ENCODE data around the gene POLR1E.
"Not testable (repeated sequence)": the region's sequence is repeated elsewhere in the genome, so short reads cannot be mapped to it uniquely, and the experiment has no call there.

The POLR1E gene

DNA sequence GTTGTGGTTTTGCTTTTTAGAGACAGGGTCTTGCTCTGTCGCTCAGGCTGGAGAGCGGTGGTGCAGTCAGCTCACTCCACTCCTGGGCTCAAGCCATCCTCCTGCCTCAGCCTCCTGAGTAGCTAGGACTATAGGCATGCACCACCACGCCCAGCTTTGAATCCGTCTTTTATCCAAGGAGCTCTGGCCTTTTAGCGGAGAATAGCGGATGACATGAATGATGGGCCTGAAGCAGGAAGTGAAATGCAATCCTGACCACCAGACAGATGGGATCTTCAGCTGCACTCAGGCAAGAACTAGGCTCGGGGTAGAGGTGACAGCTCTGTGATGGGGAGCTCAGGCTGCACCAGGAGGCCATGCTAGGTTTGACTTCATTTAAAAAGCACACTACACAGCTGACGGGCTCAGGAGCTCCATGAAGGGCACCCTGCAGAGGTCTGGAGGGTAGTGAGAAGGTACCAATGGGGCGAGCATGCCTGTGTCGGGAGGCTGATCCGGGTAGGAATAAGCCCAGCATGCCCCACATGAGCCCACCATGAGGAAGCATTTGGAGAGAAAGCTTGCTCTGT is 21.9 kb downstream of the POLR1E start:
- DNase-seq = no peak

DNA sequence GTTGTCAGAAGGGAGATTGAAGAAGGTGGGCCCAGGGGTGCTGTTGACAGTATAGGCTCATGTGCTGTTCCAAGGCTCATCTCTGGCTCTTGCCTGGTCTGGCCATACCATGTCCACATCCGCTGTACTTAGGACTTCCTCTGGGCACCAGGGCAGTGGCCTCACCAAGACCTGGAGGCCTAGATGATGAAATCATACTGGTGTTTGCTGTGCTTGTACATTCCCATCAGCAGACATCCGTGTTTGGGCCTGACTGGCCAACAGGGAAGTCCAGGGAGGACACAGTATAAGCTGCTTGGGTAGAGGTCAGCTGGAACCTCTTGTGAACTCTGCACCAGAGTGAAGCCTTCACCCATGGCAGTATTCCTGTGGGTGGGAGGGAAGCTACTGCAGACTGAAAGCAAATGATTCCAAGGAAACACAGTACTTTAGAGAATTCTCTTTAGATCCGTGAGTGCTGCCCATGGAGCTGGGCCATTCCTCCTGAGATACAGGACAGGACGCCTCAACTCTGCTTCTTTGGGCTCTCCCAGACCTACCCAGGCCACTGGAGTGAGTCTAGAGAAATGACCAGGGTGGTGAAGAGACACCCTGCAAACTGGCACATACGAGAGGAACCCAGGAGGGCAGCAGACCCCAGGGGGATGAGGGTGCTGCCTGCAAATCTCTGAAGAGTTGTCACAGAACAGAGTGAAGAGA is 22.5 kb downstream of the POLR1E start:
- no peak for DNase-seq

DNA sequence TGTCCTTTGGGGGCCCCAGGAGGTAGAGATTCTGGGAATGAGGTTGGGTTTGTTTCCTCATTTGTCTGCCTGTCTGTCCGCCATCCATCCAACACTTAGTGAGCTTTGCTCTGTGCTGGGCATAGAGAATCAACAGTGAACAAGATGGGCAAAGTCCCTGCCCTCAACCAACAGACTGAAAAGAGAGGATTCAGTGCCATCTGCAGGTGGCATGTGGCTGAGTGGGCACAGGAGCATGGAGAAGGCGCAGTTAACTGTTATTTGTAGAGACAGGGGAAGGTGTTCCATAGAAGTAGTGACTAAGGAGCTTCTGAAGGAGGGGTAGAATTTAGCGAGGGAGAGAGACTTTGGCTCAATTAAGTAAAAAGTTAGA is 23.1 kb downstream of the POLR1E start:
- no peak for DNase-seq

DNA sequence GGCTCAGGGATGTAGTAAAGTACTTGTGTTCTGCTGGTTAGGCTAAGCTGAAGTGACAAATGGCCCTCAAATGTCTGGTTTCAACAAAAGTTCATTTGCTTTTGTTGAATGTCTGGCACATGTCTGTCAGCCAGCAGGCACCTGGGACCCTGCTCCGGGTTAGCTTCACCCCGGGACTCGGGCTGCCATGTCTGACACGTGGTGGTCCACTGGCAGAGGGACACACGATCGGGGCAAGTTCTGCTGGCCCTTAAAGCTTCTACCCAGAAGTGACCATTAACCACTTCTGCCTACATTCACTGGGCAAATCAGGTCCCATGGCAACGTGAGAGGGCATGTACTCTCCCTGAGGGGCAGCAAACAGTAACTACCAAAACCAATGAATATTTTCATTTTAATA is 23.8 kb downstream of the POLR1E start:
- DNase-seq = no peak

DNA sequence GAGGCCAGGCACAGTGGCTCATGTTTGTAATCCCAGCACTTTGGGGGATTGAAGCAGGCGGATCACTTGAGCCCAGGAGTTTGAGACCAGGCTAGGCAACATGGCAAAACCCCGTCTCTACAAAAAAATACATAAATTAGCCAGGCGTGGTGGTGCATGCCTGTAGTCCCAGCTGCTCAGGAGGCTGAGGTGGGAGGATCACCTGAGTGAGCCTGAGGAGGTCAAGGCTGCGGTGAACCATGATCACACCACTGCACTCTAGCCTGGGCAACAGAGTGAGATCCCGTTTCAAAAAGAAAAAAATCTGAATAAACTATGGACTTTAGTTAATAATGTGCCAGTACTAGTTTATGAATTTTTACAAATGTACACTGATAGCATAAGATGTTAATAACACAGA is 24.3 kb downstream of the POLR1E start:
- not testable (repeated sequence) for DNase-seq

DNA sequence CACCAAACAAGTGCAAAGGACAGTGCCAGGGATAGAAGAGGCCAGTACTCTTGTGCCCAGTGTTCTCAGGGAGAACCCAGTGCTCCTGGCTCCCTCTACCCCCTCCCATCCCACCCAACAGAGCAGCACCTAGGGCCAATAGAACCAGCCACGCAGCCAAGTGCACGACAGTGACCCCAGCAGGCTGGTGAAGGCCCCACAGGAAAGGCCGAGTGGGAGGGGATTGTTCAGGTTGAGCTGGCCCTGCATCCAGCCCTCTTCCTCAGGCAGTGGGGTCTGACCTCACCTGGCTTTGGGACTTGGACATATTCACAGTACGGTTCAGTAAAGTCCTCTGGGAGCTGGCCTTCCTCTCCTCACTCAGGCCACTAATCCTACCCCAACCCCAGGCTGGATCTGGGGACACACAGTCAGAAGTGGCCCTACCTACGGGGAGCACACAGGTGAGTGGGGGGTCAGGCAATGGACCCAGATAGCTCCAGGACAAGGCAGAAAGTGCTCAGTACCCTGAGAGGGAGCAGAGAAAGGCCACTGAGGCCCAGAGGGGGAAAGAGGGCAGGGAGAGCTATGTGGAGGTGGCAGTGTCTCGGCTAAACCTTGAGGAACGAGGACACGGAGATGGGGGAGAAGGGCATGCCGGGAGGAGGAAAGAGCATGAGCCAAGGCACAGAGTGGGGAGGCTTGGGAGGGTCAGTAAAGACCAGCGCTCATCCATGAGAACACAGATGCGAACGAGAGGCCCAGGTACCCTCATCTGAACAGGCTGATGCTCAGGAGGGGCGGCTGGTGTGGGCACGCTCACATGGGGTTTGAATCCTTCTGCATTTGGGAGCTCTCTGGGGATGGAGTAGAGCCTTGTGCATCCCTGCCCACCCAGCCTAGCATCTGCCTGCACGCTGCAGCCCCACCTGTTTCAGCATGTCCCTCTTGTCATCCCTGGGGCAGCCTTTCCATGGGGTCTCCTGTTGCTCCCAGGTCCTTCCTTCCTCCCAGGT is 25.6 kb downstream of the POLR1E start:
- no peak for DNase-seq

DNA sequence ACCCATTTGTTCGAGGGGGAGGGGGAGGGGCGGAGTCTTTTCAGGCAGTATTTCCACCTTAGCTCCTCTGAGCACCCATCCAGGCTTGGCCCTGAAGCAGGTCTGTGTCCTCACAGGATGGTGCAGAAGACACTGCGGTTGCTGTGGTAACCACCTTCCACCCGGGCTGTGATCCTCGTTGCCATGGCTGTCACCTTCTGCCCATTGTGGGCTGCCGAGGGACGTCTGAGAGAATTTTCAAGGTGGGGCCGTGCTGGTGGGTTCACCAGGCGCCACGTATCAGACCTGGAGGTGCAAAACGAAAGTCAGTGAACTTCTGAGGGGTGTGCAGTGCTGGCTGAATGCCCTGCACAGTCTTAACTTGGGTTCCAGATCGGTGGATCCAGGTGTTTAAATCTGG is 26.7 kb downstream of the POLR1E start:
- no peak for DNase-seq

DNA sequence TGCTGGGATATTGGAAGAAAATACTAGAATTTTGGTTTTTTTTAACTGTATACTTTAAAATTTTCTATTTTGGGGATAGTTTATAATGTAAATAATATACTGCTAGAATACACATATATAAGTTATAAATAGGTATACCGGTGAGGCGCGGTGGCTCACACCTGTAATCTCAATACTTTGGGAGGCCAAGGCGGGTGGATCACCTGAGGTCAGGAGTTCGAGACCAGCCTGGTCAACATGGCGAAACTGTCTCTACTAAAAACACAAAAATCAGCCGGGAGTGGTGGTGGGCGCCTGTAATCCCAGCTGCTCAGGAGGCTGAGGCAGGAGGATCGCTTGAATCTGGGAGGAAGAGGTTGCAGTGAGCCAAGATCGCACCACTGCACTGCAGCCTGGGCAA is 28.7 kb downstream of the POLR1E start:
- not testable (repeated sequence) for DNase-seq

DNA sequence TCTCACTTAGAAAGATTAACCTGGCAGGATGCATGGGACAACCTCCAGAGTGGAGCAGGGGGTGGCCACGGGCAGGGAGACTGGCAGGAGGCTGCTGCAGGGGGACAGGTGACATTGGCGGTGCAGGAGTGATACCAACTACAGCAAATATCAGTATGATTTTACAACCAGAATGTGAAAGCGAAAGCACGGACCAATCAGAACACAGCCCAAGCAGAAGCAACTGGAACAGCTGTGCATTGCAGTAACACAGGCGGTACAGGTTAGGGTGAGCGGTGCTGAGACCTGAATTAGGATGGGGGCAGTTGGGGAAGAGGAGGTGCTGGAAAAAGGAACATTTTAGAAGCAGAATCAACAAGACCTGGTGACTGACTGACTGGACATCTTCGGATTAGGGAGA is 29.3 kb downstream of the POLR1E start:
- no peak for DNase-seq

DNA sequence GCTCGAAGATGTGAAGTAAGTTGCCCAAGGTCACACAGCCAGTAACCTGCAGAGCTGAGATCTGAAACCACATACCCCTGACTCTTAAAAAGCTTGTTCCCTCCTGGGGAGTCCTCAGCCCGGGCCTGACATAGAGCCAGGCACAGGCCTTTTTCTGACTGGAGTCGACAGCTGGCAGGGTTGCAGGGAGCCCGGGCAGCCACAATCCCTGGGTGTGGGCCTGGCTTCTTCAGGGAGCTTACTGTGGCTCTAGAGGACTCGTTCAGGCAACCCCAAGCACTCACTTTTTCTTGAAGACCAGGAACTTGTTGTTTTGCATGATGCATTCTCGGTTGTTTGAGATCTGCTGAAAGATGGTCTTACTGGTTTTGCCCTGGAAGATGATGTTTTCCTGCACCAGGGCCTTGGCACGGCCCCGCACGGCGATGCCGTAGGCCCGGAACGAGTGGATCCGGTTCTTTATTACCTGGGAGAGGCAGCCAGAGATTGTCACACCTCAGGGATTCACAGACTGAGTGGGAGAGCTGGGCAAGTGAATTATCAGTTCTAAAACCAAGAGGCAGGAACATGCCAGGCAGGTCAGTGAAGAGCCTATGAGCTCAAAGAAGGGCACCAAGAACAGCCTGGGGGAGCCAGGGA is 30.0 kb downstream of the POLR1E start:
- DNase-seq = no peak

DNA sequence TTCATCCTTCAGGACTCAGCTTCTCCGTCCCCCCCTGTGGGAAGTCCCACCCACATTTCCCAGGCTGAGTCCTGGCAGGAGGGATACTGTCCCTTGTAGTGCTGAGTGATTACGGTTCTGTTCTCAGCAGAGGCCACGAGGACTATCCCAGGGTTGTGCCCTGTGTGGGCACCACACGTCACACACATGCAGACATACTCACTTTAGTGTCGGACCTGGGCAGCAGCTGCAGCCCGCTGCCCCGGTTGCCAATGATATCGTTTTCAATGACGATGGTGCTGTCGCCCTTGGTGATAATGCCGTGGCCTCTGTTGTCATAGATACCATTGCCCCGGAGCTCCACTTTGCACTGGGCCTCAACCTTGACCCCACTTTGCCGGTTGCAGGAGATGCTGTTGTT is 32.2 kb downstream of the POLR1E start:
- DNase-seq = no peak

DNA sequence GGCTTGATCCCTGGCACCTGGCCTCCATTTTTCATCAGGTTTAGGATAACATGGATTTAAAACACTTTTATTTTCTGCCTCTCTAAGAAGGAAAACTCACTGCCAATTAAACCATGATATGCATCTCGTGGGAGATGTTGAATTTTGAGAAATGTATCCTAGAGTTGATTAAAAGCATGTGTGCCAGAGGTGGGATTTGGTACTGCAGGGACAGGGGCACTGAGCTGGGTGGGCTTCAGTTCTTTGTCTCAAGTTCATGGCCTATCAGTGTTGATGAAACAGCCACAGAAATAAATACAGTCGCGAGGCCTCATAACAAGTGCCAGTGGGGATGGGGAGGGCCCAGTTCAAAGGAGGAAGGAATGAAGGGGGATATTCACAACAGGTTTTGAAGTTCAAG is 34.9 kb downstream of the POLR1E start:
- DNase-seq = no peak

DNA sequence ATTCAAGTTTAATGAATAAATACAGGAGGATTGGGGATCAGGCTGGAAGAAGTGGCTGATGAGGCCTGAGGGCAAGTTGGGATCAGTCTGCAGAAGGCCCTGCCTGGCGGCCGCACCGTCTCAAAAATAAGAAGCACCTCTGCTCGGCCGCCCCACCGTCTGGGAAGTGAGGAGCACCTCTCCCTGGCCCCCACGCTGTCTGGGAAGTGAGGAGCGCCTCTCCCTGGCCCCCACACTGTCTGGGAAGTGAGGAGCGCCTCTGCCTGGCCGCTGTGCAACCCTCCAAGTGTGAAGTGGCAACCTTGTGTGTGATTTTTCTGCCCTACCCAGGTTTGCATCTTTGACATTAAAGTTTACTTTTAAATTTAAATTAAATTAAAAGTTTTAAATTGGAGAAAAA is 35.4 kb downstream of the POLR1E start:
- DNase-seq = no peak

DNA sequence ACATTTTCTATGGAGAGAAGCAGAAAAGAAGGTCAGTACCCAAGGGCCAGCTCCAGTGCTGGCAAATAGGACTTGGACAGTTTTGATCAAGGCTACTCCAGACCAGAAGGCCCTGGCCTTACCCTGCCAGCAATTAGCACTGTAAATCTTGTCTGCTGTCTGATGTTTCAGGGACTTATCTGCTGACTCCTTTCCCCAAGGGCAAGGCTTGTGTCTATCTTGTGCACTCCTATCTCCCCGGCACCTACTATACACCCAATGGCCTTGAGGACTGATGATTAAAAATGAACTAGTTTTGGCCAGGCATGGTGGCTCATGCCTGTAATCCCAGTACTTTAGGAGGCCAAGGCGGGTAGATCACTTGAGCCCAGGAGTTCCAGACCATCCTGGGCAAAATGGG is 37.2 kb downstream of the POLR1E start:
- no peak for DNase-seq

DNA sequence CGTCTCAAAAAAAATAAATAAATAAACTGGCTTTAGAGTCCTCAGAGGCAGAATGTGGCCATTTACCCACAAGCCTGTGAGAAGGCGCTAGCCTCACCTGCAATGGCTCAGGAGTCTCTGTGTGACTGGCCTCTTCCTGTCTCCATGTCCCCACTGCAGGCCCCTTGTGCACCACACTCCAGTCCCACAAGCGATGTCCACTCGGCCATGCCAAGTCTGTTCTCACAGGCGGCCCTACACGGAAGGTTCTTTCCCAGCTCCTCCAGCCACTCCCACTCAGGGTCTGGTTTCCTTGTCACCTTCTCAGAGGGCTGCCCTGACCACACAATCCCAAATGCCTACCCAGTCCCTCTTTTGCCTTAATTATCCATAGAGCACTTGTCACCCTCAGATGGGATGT is 38.2 kb downstream of the POLR1E start:
- DNase-seq = no peak

DNA sequence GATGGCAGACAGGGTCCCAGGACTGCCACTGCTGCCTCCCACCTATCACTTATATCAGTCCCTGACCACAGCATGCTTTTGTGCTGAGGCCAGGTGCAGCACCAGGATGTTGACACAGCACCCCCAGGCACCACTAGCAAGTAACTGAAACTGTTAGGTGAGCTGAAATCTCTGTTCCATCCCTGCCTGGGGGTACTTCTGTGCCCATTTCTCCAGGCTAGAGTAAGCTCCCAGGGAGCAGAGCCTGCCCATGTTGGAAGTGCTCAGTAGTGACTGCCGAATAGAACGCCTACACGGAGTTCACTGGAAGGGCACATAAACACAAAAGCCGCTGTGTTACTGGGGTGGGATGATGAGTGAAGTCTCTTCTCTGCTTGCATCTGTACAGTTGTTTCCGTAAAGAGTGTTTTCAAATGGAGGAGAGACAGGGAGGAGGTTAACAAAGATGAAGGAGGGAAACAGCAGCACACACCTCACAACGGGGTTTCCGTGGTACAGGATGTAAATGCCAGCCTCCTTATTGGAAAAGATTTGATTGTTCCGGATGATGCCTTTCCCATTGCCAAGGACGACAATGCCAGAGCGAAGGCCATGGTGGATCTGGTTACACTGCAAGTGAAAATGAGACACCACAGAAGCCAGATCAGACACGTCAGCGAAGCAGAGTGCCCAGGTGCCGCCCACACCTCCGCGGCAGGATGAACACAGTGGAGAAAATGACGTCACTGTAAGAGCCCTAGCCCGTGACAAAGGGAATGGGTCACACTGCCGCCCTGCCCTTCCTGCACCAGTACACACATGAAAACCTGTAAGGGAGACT is 43.1 kb downstream of the POLR1E start:
- peak; percentile 87 for DNase-seq

DNA sequence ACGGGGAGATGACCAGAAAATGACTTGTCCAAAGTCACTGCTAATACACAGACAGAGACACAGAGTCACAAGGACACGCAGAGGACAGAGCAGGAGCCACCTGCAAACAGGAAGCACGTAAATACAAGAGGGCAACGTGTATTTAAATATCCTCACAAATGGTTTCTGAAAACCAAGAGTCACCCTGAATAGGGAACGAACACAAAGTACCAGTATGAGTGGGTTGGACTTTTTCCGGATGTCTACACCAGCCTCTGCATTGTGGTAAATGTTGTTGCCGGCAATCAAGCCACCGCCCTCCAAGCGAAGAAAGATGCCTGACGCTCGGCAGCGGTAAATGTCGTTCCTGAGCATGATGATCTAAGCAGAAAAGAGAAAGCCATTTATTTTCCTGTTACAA is 46.0 kb downstream of the POLR1E start:
- peak; percentile 85 for DNase-seq

DNA sequence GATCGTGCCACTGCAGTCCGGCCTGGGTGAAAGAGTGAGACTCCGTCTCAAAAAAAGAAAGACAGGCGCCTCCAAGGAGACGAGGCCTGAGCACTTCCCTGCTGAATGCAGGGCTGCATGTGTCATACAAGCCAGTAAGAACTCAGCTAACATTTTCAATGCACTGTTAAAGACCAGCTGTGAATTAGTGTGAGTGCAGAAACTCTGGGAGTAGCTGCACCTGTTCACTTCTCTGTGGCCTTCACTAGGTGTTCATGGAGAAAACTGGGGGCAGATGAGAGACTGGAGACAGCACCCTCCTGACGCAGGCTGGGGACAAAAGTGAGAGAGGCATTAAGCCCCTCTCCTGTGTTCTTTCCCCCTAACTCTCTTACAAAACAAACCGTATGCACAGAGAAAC is 48.7 kb downstream of the POLR1E start:
- no peak for DNase-seq

DNA sequence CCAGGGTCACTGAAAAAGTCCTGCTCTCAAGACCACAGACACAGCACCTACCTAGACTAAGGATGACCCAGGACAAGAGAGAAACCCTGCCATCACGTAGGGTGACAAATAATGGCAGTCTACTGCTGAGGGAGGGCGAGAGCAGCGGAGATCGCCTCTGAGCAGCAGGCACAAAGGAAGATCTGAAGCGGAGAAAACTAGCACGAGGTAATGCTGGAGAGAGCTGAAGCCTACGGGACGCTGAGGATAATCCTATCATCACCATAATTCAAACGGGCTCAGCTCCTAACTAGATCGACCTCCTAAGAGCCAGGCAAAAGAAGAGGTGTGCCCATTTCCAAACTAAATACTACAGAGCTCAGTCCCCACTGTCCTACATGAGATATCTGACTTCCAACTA is 49.2 kb downstream of the POLR1E start:
- no peak for DNase-seq

DNA sequence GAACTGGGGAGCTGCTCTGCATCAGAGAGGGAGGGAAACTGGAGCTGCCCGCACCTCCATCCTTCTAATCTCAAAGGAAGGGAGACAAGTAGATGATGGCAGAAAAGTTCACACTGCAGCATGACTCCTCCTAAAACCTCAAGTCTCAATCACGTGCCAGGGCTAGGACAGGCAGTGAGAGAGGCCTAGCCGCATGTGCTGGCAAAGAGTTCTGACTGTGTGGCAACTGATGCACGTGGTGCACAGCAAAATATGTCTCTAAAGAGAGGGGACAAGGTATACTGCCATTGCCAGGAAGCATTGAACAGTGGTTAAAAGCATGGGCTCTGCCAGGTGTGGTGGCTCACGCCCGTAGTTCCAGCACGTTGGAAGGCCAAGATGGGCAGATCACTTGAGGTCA is 52.4 kb downstream of the POLR1E start:
- no peak for DNase-seq

DNA sequence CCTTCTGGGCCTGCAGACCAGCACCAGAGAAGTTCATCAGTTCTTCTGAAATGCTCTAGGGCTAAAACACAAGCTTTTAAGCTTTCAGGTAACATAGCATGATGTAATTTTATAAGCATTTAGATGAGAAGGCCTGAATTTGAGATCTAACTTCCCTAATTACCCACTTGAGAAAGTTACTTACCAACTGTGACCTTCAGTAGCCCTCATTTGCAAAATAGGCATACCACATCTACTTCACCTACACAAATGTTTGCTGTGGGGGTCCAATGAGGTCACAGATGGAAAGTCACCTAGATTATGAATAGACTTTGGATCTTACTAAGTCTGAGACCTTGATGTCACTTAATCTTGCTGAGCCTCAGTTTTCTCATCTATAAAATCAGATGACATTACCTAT is 53.9 kb downstream of the POLR1E start:
- DNase-seq = no peak

DNA sequence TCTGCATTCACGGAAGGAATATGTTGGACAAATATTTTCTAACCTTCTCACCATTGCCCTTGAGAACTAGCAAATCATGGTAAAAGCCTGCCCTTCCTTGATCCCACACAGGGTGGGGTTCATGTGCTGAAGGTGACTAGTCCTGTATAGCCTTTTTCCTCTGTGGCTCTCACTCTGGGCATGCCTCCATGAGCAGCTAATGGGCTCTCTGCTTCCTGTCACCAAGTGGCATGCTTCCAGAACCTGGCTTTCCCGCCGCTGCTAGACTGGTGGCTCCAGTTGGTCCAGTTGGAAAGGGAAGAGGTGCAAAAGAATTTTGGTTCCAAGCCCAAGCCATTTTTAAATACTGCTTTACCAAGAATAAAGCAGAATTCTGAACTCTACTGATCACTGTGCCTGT is 54.9 kb downstream of the POLR1E start:
- DNase-seq = no peak

DNA sequence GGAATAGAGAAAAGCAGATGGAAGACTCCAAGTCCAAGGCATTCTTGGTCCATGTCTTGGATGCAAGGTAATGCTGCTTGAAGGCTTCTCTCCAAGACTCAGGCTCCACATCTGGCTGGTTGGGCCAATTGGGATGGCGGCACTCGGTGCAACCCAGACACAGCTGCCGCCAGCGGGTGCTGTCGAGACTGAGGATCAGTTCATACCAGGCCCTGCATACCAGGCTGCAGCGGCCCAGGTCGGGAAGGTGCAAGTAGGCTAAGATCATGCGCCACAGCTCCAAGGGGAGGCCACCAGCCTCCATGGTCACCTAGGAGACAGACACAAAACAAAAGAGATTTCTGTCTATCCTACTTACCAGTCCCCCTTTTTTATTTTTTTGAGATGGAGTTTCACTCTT is 55.7 kb downstream of the POLR1E start:
- DNase-seq = no peak
